Natural killer cell (primary cell): ENCODE data around the gene KLHL8. TPM values are rescaled to one million over a fixed set of nuclear protein-coding genes. Genes with fewer than 3 reads are reported as not detected.

Experiments
- ATAC-seq, 3 donors: fragments of 150-1000 bp in 2 of 3; fragments of 200-7000 bp in 1 of 3; cut with Tn5 transposase; 1 replicate in 1 of 3; 2 replicates in 2 of 3; pipeline ENCODE4 v1.10.0; 2021; ENCODE audit warnings: mild to moderate bottlenecking in 2 of 3, moderate library complexity in 2 of 3
- DNase-seq, 2 donors: peaks; one replicate each; pipeline versions ENCODE4 v3.0.0 to v3.0.0-alpha.2; 2013 to 2021; ENCODE audit warnings: mixed read lengths in 1 of 2
- H3K27ac ChIP-seq: one replicate; pipeline ENCODE4 v1.5.1; 2013; ENCODE audit warnings: mild to moderate bottlenecking, low read length
- H3K27me3 ChIP-seq: one replicate; pipeline ENCODE4 v1.6.1; 2013; ENCODE audit warnings: low read length; ENCODE audit not compliant: control insufficient read depth, insufficient read depth
- H3K36me3 ChIP-seq: one replicate; pipeline ENCODE4 v1.6.1; 2013; ENCODE audit warnings: low read length; ENCODE audit not compliant: control insufficient read depth, insufficient read depth
- H3K4me1 ChIP-seq: one replicate; pipeline ENCODE4 v1.6.1; 2013; ENCODE audit warnings: low read length; ENCODE audit not compliant: control insufficient read depth, insufficient read depth
- H3K4me3 ChIP-seq: one replicate; pipeline ENCODE4 v1.5.1; 2013; ENCODE audit warnings: low read length
- H3K9me3 ChIP-seq: one replicate; pipeline ENCODE4 v1.6.1; 2013; ENCODE audit warnings: low read length; ENCODE audit not compliant: control insufficient read depth, insufficient read depth
- H3K27ac Mint-ChIP-seq, 2 donors: one replicate each; pipeline ENCODE4 v1.8.0; 2022; ENCODE audit warnings: mild to moderate bottlenecking in 2 of 2, mixed read lengths in 2 of 2, moderate library complexity in 1 of 2
- H3K27me3 Mint-ChIP-seq, 2 donors: one replicate each; pipeline ENCODE4 v1.8.0; 2022; ENCODE audit warnings: low read depth in 2 of 2, mixed read lengths in 2 of 2
- H3K36me3 Mint-ChIP-seq: one replicate; pipeline ENCODE4 v1.8.0; 2022; ENCODE audit warnings: mixed read lengths
- H3K4me1 Mint-ChIP-seq, 2 donors: one replicate each; pipeline ENCODE4 v1.8.0; 2022; ENCODE audit warnings: mixed read lengths in 2 of 2
- H3K4me3 Mint-ChIP-seq: one replicate; pipeline ENCODE4 v1.8.0; 2022; ENCODE audit warnings: mild to moderate bottlenecking, moderate library complexity, mixed read lengths
- H3K9me3 Mint-ChIP-seq, 2 donors: one replicate each; pipeline ENCODE4 v1.8.0; 2022; ENCODE audit warnings: mixed read lengths in 2 of 2
- WGBS: methylation state at CpG from one replicate; pipeline ENCODE4 v1.1.7; 2013; ENCODE audit warnings: missing lambda C conversion rate; ENCODE audit not compliant: insufficient coverage; 5-methylcytosine and 5-hydroxymethylcytosine counted together
- intact Hi-C: fragments of 100-400 bp; cut with micrococcal nuclease; formaldehyde crosslinking; loops from one replicate; pipeline ENCODE4 v1.14.2; 2022
- total RNA-seq, 4 donors: library from RNA; stranded (reverse); fragments of 120-200 nt in 1 of 4; gene quantifications; one replicate each; pipeline versions ENCODE4 v1.2.3 to v1.2.4, GENCODE V29; 2013 to 2022
- TF ChIP-seq, protein P1 (sequence below): fragments of 200-600 bp; IDR thresholded peaks from one replicate; pipeline ENCODE4 v1.8.0; 2022; ENCODE audit warnings: antibody characterized with exemption

KLHL8 gene
- total RNA-seq, 3 donors from 2014 or later (not counting 1 experiment from before 2014, with no cell fraction given): 8.3 to 11.2 (median 9.1) TPM

DNA sequence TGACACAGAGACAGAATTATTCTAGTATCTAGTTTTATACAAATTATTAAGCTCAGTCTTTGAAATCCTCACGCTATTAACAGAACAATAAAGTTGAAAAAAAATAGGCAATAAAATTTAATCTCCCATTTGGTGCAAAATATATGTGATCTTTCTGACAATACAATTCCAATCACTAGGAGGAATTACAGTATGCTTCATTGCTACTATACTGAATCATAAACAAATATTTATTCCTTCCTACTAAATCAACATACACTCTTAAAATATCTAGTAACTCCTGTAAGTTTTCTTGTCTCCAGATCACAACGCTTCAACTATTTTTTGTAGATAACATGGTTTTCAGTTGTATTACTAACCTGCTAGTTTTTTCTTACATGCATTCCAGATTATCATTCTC is 45.7 kb downstream of the KLHL8 start:
- Histone ChIP-seq H3K4me1 (no peaks in the 10 kb centered on the region), H3K27ac (no peak overlapping the region), H3K9me3 (no peaks in the 10 kb centered on the region), H3K27me3 (no peaks in the 10 kb centered on the region), H3K4me3 (no peak overlapping the region), H3K36me3 (no peaks in the 10 kb centered on the region)
- Mint-ChIP-seq H3K27ac (no peak overlapping the region), H3K4me3 (no peak overlapping the region), H3K9me3 (no peaks in the 10 kb centered on the region), H3K4me1 (no peaks in the 10 kb centered on the region), H3K36me3 (no peaks in the 10 kb centered on the region), H3K27me3 (no peaks in the 10 kb centered on the region)
- DNase-seq (no peak), ATAC-seq (no peak)
- intact Hi-C loops: no loop called here
- WGBS: no CpG with 5 or more reads among the region's 2 CpGs
- TF ChIP-seq, protein P1, sequence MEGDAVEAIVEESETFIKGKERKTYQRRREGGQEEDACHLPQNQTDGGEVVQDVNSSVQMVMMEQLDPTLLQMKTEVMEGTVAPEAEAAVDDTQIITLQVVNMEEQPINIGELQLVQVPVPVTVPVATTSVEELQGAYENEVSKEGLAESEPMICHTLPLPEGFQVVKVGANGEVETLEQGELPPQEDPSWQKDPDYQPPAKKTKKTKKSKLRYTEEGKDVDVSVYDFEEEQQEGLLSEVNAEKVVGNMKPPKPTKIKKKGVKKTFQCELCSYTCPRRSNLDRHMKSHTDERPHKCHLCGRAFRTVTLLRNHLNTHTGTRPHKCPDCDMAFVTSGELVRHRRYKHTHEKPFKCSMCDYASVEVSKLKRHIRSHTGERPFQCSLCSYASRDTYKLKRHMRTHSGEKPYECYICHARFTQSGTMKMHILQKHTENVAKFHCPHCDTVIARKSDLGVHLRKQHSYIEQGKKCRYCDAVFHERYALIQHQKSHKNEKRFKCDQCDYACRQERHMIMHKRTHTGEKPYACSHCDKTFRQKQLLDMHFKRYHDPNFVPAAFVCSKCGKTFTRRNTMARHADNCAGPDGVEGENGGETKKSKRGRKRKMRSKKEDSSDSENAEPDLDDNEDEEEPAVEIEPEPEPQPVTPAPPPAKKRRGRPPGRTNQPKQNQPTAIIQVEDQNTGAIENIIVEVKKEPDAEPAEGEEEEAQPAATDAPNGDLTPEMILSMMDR: no peak

DNA sequence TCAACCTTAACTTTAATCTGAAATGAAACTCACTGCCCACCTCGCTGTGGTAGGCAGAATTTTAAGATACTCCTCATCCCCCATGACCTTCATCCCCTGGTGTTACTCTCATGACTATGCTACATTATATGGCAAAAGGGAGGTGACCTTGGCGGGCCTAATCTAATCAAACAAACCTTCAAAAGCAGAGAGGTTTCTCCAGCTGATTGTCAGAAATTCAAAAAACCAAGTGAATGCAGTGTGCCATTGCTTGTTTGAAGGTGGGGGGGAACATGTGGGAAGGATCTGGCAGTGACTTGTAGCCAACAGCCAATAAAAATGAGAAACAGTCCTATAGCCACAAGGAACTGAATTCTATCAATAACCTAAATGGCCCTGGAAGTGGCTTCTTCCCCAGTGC is 48.5 kb downstream of the KLHL8 start:
- no peak overlapping the region for H3K4me3 Mint-ChIP-seq
- TF ChIP-seq, protein P1: no peak
- Histone ChIP-seq H3K27me3 (no peaks in the 10 kb centered on the region), H3K4me1 (no peaks in the 10 kb centered on the region), H3K36me3 (peaks cover 3% of the 10 kb centered on the region), H3K9me3 (no peaks in the 10 kb centered on the region), H3K27ac (no peak overlapping the region), H3K4me3 (no peak overlapping the region)
- no peak overlapping the region for H3K27ac Mint-ChIP-seq
- H3K4me1 Mint-ChIP-seq: no peaks in the 10 kb centered on the region
- 100% methylated on average over 2 of the region's 2 CpGs for WGBS
- ATAC-seq (no peak), DNase-seq (no peak)
- H3K27me3 Mint-ChIP-seq: no peaks in the 10 kb centered on the region
- intact Hi-C loops: no loop called here
- H3K36me3 Mint-ChIP-seq: no peaks in the 10 kb centered on the region
- H3K9me3 Mint-ChIP-seq: no peaks in the 10 kb centered on the region

DNA sequence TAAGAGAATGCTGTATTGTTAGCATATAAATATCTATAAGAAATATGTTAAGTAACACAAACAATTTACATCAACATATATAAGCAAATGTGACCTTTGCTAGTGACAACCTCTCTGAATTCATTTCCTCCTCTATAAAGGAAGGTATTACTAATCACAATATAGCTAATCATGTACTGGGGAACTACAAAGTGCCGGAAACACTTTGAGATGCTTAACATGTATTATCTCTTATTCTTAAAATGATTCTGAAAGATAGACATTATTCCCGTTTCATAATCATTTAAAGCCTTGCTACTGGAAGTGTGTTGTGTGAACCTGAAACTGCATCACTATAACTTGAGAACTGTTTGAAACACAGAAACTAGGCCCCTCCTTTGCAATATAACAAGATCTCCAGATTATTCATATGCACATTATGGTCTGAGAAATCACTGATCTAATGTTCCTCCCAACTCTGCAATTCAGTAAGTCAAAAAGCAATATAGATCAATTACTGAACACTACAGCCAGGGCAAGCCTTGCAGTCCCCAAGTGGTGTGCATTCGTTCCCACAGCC is 54.0 kb downstream of the KLHL8 start:
- H3K4me3 ChIP-seq: no peak overlapping the region
- H3K4me3 Mint-ChIP-seq: no peak overlapping the region
- no peak for ATAC-seq
- H3K4me1 Mint-ChIP-seq: no peaks in the 10 kb centered on the region
- no peaks in the 10 kb centered on the region for H3K9me3 Mint-ChIP-seq
- H3K27ac Mint-ChIP-seq: no peak overlapping the region
- intact Hi-C loops: no loop called here
- peaks cover 10% of the 10 kb centered on the region for H3K36me3 ChIP-seq
- no peak overlapping the region for H3K27ac ChIP-seq
- H3K27me3 Mint-ChIP-seq: no peaks in the 10 kb centered on the region
- no peaks in the 10 kb centered on the region for H3K9me3 ChIP-seq
- 86% methylated on average over 2 of the region's 3 CpGs for WGBS
- no peaks in the 10 kb centered on the region for H3K27me3 ChIP-seq
- no peaks in the 10 kb centered on the region for H3K4me1 ChIP-seq
- H3K36me3 Mint-ChIP-seq: peaks cover 6% of the 10 kb centered on the region
- TF ChIP-seq, protein P1: no peak
- DNase-seq: no peak

DNA sequence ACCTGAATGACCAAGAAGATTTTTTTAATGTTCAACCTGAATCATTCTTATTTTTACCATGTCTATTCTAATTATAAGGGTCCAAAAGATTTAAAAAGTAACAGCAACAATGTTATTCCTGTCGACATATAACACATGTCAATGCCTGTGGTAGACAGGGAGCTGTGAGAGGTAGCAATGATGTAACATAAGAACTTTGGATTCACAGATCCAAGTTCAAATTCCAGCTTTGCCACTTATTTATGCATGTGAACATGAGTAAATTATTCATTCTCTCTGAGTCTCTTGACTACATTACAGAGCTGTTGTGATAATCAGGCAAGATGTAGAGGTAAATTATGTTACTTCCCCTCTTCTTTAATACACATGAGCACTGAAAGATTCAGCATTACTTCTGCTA is 54.5 kb downstream of the KLHL8 start:
- TF ChIP-seq, protein P1: no peak
- no peaks in the 10 kb centered on the region for H3K9me3 Mint-ChIP-seq

More for the DNA sequence above, 54.5 kb downstream of the KLHL8 start:
- no peaks in the 10 kb centered on the region for H3K9me3 ChIP-seq
- H3K36me3 ChIP-seq: peaks cover 10% of the 10 kb centered on the region
- no peak overlapping the region for H3K27ac Mint-ChIP-seq
- H3K4me1 ChIP-seq: no peaks in the 10 kb centered on the region
- H3K27me3 ChIP-seq: no peaks in the 10 kb centered on the region
- intact Hi-C loops: no loop called here
- no peak overlapping the region for H3K4me3 Mint-ChIP-seq
- DNase-seq: no peak
- H3K36me3 Mint-ChIP-seq: peaks cover 6% of the 10 kb centered on the region
- H3K27me3 Mint-ChIP-seq: no peaks in the 10 kb centered on the region
- no peak for ATAC-seq
- no peak overlapping the region for H3K4me3 ChIP-seq
- H3K4me1 Mint-ChIP-seq: no peaks in the 10 kb centered on the region
- H3K27ac ChIP-seq: no peak overlapping the region
- 100% methylated on average over 1 of the region's 1 CpG for WGBS
